ENCODE results near the gene TBCK. TPM values are rescaled to one million over a fixed set of nuclear protein-coding genes. Genes with fewer than 3 reads are reported as not detected.

Gene TBCK
- total and polyA plus RNA-seq, 3 donors from 2014 or later, result 17.7 to 67.1 (median 66.3) TPM

- H3K36me3 ChIP-seq (ENCODE audit: low read depth, missing control alignments), result no peaks in the 10 kb centered on the region
- DNase-seq, result no peak
- no peaks in the 10 kb centered on the region for H3K4me1 ChIP-seq
- no peaks in the 10 kb centered on the region for H3K27me3 ChIP-seq
- no peak overlapping the region for H3K4me3 ChIP-seq
- TF ChIP-seq, protein P1, sequence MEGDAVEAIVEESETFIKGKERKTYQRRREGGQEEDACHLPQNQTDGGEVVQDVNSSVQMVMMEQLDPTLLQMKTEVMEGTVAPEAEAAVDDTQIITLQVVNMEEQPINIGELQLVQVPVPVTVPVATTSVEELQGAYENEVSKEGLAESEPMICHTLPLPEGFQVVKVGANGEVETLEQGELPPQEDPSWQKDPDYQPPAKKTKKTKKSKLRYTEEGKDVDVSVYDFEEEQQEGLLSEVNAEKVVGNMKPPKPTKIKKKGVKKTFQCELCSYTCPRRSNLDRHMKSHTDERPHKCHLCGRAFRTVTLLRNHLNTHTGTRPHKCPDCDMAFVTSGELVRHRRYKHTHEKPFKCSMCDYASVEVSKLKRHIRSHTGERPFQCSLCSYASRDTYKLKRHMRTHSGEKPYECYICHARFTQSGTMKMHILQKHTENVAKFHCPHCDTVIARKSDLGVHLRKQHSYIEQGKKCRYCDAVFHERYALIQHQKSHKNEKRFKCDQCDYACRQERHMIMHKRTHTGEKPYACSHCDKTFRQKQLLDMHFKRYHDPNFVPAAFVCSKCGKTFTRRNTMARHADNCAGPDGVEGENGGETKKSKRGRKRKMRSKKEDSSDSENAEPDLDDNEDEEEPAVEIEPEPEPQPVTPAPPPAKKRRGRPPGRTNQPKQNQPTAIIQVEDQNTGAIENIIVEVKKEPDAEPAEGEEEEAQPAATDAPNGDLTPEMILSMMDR (IDR thresholded peaks at IDR 0.05), result no peak
- TF ChIP-seq POLR2A (IDR thresholded peaks at IDR 0.05), result no peak
- no peak overlapping the region for H3K27ac ChIP-seq
- no peaks in the 10 kb centered on the region for H3K9me3 ChIP-seq
- intact Hi-C loops (cut with DNase I; ENCODE audit: low total_unique reads), result no loop called here
Observed at GRCh38 chr4:106297245-106298035, 18.6 kb downstream of the TBCK start.

DNA sequence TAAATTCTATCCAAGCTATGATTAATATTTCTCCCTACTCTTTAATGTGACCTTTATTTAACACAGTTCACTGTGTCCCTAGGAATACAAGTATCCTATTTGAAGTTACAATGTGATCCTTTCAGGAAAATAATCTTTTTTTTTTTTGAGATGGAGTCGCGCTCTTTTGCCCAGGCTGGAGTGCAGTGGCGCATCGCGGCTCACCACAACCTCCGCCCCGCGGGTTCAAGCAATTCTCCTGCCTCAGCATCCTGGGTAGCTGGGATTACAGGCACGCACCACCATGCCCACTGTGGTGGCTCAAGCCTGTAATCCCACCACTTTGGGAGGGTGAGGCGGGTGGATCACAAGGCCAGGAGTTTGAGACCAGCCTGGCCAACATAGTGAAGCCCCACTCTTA lies 21.9 kb downstream of the TBCK start:
- no peaks in the 10 kb centered on the region for H3K9me3 ChIP-seq
- H3K4me1 ChIP-seq, result no peaks in the 10 kb centered on the region
- H3K36me3 ChIP-seq (ENCODE audit: low read depth, missing control alignments), result no peaks in the 10 kb centered on the region
- H3K27ac ChIP-seq, result no peak overlapping the region
- H3K27me3 ChIP-seq, result no peaks in the 10 kb centered on the region
- WGBS, 2 donors, result 91 to 97% methylated on average over 10 of the region's 10 CpGs
- intact Hi-C loops (cut with DNase I; ENCODE audit: low total_unique reads), result no loop called here
- no peak for TF ChIP-seq POLR2A (IDR thresholded peaks at IDR 0.05)
- TF ChIP-seq, protein P1 (IDR thresholded peaks at IDR 0.05), result no peak
- no peak overlapping the region for H3K4me3 ChIP-seq
- no peak for DNase-seq

DNA sequence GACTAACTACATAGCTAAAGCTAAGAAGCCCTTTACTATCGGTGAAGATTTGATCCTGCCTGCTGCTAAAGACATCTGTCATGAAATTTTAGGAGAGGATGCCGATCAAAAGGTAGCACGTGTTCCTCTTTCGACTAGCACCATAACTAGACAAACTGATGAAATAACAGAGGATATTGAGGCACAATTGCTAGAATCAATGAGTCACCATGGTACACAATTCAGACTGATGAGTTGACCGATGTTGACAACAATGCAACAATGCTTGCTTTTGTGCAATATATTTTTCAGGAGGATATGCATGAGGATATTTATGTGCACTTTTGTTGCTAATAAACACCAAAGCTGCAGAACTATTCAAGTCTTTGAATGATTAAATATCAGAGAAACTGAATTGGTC lies 24.3 kb downstream of the TBCK start:
- Histone ChIP-seq H3K27me3 (no peaks in the 10 kb centered on the region), H3K4me1 (no peaks in the 10 kb centered on the region), H3K27ac (no peak overlapping the region), H3K9me3 (no peaks in the 10 kb centered on the region), H3K4me3 (no peak overlapping the region), H3K36me3 (ENCODE audit: low read depth, missing control alignments) (no peaks in the 10 kb centered on the region)
- TF ChIP-seq, protein P1 (IDR thresholded peaks at IDR 0.05), result no peak
- no peak for TF ChIP-seq POLR2A (IDR thresholded peaks at IDR 0.05)
- intact Hi-C loops (cut with DNase I; ENCODE audit: low total_unique reads), result no loop called here
- DNase-seq, result no peak
- WGBS, 2 donors, result 94 to 98% methylated on average over 5 of the region's 5 CpGs

- Histone ChIP-seq H3K27me3 (no peaks in the 10 kb centered on the region), H3K4me1 (no peaks in the 10 kb centered on the region), H3K9me3 (no peaks in the 10 kb centered on the region), H3K4me3 (no peak overlapping the region), H3K36me3 (ENCODE audit: low read depth, missing control alignments) (no peaks in the 10 kb centered on the region), H3K27ac (no peak overlapping the region)
- no peak for DNase-seq
- intact Hi-C loops (cut with DNase I; ENCODE audit: low total_unique reads), result no loop called here
- whole genome bisulfite sequencing, 2 donors, result 87 to 90% methylated on average over 2 of the region's 2 CpGs
- TF ChIP-seq, protein P1 (IDR thresholded peaks at IDR 0.05), result no peak
- no peak for TF ChIP-seq POLR2A (IDR thresholded peaks at IDR 0.05)
Observed at GRCh38 chr4:106289737-106290136, 26.3 kb downstream of the TBCK start.
